ENCODE data around the gene APBA2.

GRCh38 chr15:29151484-29151857 lies 265.7 kb downstream of the APBA2 start:
- no peak for TF ChIP-seq CTCF (IDR thresholded peaks at IDR 0.05; ENCODE audit: low read length)
- TF ChIP-seq EZH2 (optimal IDR thresholded peaks at IDR 0.05; ENCODE audit: low read depth, low read length), result no peak

Data from MM.1S (cell line).